ENCODE data around the gene PRRC2C.
"Not testable (repeated sequence)": the region's sequence is repeated elsewhere in the genome, so short reads cannot be mapped to it uniquely, and the experiment has no call there.

The PRRC2C gene

DNA sequence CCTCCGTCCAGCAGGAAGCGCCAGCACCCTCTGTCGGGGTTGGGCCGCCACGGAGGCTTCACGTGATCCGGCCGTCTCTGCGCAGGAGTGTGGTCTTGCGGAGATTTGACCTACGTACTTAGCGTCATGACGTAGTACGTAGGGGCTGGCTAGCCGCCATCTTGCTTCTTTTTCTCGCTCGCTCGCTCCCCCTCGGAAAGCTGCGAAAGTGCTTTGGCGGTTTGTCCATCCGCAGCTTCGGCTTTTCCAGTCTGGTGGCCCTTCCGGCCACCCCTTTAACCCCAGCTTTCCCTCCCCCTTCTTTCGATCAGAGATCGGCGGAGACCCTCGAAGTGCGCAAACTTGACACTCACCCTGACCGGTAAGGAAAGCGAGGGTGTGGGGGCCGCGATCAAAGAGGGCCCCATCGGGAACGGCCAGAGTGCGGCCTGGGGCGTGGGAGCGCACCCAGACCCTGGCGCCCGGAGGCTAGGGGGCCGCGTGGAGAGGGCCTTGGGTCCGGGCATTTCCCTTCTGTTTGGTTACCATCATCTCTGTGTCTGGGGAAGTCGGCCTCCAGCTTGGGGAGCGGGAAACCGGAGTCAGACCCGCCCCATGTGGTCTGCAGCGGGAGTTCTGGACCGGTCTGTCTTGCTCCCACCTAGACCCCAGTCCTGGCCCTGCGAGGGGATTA, at the start of gene PRRC2C:
PRRC2C (plus strand) TSS at position 156 of the 673 bp plus-strand sequence. CDS start 26,559 bp downstream, outside the sequence.
- peak within 1 kb of the TSS; percentile 94 for H3K27ac ChIP-seq
- TF ChIP-seq ZFX (IDR thresholded peaks at IDR 0.05), result peak; percentile 74
- TF ChIP-seq, protein P1, sequence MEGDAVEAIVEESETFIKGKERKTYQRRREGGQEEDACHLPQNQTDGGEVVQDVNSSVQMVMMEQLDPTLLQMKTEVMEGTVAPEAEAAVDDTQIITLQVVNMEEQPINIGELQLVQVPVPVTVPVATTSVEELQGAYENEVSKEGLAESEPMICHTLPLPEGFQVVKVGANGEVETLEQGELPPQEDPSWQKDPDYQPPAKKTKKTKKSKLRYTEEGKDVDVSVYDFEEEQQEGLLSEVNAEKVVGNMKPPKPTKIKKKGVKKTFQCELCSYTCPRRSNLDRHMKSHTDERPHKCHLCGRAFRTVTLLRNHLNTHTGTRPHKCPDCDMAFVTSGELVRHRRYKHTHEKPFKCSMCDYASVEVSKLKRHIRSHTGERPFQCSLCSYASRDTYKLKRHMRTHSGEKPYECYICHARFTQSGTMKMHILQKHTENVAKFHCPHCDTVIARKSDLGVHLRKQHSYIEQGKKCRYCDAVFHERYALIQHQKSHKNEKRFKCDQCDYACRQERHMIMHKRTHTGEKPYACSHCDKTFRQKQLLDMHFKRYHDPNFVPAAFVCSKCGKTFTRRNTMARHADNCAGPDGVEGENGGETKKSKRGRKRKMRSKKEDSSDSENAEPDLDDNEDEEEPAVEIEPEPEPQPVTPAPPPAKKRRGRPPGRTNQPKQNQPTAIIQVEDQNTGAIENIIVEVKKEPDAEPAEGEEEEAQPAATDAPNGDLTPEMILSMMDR (conservative IDR thresholded peaks at IDR 0.05), result peak; percentile 92

DNA sequence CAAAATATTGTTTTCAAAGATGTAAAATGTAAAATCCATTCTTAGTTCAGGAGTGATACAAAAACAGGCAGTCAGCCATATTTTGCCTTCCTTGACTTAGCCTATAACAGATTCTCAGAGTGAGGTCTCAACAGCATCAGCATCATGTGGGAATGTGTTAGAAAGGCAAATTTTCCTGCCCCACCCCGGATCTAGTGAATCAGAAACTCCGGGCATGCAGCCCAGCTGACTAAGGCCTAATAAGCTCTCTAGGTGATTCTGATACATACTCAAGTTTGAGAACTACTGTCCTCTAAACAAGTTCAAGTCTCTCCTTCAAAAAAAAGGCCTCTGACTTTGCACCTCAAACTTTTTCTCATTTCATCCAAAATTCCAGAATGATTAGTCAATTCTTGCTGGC, 46.9 kb upstream of the PRRC2C start:
- TF ChIP-seq ZFX (IDR thresholded peaks at IDR 0.05), result no peak
- TF ChIP-seq, protein P1 (conservative IDR thresholded peaks at IDR 0.05), result no peak
- H3K27ac ChIP-seq, result no peak overlapping the region

DNA sequence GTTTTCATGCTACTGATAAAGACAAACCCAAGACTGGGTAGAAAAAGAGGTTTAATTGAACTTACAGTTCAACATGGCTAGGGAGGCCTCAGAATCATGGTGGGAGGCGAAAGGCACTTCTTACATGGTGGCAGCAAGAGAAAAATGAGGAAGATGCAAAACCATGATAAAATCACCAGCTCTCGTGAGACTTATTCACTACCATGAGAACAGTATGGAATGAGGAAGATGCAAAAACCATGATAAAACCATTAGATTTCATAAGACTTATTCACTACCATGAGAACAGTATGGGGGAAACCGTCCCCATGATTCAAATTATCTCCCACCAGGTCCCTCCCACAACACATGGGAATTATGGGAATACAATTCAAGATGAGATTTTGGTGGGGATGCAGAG, 45.1 kb upstream of the PRRC2C start:
- H3K27ac ChIP-seq, result not testable (repeated sequence)

DNA sequence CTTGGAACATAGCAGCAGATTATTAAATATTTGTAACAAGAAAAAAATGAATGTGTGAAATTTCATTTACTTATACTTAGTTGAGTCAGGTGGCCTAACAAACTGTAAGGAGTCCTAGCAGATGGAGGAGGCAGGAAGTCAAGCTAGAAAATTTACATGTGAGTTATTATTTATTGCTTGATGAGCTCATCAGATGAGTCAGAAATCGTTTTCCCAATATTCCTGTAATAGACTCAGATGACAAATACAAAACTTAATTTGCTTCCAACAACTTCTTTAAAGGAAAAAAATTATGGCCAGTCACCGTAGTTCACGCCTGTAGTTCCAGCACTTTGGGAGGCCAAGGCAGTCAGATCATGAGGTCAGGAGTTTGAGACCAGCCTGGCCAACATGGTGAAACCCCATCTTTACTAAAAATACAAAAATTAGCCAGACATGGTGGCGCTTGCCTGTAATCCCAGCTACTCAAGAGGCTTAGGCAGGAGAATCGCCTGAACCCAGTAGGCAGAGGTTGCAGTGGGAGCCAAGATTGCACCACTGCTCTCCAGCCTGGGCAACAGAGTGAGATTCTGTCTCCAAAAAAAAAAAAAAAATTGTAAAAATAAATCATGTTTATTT, 43.9 kb upstream of the PRRC2C start:
- not testable (repeated sequence) for H3K27ac ChIP-seq

DNA sequence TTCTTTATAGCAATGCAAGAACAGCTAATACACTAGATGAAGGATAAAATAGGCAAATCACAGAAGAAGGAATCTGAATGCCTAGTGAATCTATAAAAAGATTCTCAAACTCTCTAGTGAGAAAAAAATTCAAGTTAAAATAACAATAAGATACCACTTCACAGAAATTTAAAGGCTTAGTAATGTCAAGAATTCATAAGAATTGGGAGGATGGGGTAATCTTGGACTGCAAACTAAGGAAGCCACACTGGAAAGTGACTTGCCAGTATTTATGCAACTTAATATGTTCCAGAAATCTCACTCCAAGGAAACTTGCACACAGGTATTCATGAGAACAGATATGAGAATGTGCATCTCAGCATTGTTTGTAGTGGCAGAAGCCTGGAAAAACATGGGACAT, 38.9 kb upstream of the PRRC2C start:
- no peak overlapping the region for H3K27ac ChIP-seq
- TF ChIP-seq ZFX (IDR thresholded peaks at IDR 0.05), result no peak
- TF ChIP-seq, protein P1 (conservative IDR thresholded peaks at IDR 0.05), result no peak

DNA sequence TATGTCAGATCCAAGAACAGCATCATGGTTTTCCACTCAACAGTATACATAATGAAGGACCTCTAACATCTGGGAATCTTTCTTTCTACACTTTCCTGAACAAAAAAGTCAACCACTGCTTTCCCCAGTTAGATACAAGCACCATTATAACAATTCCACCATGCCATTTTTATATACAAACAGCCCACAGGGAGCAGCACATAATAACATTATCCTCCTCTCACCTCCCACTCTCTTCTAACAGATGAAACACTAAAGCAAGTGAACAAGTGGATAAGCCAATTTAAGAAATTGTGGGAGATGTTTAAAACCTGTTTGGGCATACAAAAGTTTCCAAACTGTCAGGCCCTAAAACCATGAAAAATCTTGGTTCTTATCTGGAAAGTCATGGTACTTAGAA, 29.4 kb upstream of the PRRC2C start:
- H3K27ac ChIP-seq, result no peak overlapping the region
- TF ChIP-seq ZFX (IDR thresholded peaks at IDR 0.05), result no peak
- TF ChIP-seq, protein P1 (conservative IDR thresholded peaks at IDR 0.05), result no peak

DNA sequence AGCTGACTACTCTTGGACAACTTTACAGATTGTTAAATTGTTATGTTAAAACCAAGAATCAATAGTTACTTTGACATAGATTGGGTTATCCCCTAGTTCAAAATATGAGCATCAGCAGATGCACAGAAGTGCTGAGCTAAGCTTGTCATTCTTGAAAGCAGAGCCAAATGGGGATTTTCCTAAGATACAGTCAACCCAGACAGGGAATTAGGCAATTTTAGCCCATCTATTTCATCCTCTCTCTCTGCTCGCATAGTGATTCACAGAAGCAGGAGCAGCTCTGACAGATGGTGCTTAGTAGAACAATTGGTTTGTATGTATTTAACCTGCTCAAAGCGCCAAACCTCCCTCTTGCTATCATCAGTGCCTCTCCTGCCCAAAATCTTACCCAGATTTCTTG, 27.9 kb upstream of the PRRC2C start:
- TF ChIP-seq, protein P1 (conservative IDR thresholded peaks at IDR 0.05), result no peak
- no peak for TF ChIP-seq ZFX (IDR thresholded peaks at IDR 0.05)
- no peak overlapping the region for H3K27ac ChIP-seq

DNA sequence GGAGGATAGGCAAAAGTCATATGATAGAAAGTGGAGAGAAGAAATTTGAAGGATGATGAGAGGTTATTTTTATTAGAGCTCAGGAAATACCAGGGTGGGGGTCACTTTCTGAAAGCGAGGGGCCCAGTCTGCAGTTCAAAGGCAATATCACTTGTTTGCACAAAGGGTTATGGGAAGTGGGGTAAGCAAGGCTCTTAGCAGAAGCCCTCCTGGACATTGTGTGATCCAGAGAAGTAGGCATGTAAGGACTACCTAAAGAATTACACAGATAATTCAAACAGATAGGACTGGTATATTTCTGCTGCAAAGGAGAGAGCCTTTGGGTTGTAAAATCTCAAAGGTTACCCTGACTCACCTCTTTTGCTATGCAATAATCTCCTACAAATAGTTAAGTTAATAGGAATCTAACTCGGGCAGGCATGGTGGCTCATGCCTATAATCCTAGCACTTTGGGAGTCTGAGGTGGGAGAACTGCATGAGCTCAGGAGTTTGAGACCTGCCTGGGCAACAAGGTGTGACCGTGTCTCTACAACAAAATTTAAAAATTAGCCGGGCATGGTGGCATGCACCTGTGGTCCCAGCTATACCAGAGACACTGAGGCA, 25.2 kb upstream of the PRRC2C start:
- H3K27ac ChIP-seq, result no peak overlapping the region
- TF ChIP-seq, protein P1 (conservative IDR thresholded peaks at IDR 0.05), result no peak
- no peak for TF ChIP-seq ZFX (IDR thresholded peaks at IDR 0.05)

All from C4-2B (cell line).